Vagina (tissue), 2 donors: ENCODE data around the gene CYP21A2.
"Not testable (repeated sequence)": the region's sequence is repeated elsewhere in the genome, so short reads cannot be mapped to it uniquely, and the experiment has no call there.

Experiments used
- POLR2A ChIP-seq, 2 donors: fragments of 450-650 bp; IDR thresholded peaks; one replicate each; pipeline ENCODE4 v1.6.1; 2017; ENCODE audit warnings: antibody characterized with exemption in 2 of 2, mild to moderate bottlenecking in 2 of 2, moderate library complexity in 2 of 2
- TF ChIP-seq, protein P1 (sequence below), 3 experiments: fragments of 450-650 bp in 2 of 3; fragments of 200-600 bp in 1 of 3; sonication (generic) in 1 of 3; IDR thresholded peaks; one replicate each; pipeline ENCODE4 v1.5.1; 2017 to 2019; ENCODE audit warnings: antibody characterized with exemption in 3 of 3, mild to moderate bottlenecking in 2 of 3, moderate library complexity in 2 of 3

DNA sequence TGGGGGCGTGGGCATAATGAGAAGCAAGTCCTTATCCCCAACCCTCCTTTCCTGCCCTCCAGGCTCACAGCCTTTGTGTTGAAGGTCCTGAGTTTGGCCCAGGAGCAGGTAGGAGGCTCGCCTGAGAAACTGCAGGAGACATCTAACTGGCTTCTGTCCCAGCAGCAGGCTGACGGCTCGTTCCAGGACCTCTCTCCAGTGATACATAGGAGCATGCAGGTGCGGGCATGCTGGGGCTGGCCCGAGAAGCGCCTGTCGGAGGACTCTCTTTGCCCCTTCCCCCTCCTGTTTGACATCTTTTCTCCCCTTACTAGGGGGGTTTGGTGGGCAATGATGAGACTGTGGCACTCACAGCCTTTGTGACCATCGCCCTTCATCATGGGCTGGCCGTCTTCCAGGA, 9.6 kb upstream of the CYP21A2 start:
- TF ChIP-seq, protein P1, sequence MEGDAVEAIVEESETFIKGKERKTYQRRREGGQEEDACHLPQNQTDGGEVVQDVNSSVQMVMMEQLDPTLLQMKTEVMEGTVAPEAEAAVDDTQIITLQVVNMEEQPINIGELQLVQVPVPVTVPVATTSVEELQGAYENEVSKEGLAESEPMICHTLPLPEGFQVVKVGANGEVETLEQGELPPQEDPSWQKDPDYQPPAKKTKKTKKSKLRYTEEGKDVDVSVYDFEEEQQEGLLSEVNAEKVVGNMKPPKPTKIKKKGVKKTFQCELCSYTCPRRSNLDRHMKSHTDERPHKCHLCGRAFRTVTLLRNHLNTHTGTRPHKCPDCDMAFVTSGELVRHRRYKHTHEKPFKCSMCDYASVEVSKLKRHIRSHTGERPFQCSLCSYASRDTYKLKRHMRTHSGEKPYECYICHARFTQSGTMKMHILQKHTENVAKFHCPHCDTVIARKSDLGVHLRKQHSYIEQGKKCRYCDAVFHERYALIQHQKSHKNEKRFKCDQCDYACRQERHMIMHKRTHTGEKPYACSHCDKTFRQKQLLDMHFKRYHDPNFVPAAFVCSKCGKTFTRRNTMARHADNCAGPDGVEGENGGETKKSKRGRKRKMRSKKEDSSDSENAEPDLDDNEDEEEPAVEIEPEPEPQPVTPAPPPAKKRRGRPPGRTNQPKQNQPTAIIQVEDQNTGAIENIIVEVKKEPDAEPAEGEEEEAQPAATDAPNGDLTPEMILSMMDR (IDR thresholded peaks at IDR 0.05): not testable (repeated sequence)
- TF ChIP-seq POLR2A (IDR thresholded peaks at IDR 0.05): not testable (repeated sequence)
